CD1c-positive myeloid dendritic cell (primary cell): ENCODE data around the gene SDHC.
"Not testable (repeated sequence)": the region's sequence is repeated elsewhere in the genome, so short reads cannot be mapped to it uniquely, and the experiment has no call there.

Experiments
- DNase-seq: peaks from one replicate; pipeline ENCODE4 v3.0.0-alpha.2; 2016; ENCODE audit errors: extremely low spot score

The SDHC gene

GRCh38 chr1:161311595-161312181 is 2.5 kb upstream of the SDHC start:
- DNase-seq: no peak

DNA sequence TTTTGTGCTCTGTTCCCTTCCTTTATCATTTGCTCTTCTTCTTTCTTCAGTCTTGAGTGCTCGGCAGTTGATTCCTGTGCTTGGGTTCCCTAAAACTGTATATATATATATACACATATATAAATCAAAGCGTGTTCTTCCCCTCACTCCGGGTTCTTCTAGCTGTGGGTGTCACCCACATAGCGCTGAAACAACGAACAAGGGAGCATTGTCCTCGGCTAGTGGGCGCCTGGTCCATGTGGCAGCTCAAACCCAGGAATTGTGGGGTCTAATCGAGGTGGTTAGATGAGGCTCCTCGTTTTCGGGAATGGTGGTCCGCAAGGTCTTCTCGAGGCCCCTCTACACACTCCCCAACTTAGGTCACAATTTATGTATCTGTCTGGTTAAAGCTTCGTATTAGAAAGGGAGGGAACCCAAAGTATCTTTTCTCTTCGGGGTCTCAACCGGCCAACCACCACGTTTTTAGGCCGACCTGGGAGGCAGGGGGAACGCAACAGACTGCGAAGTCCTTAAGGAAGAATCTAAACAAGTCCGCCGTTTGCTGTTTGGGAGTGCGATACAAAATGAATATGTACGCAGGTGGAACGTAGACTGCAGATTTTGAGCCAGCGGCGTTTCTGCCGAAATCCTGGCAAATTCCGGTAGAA is 504 bp upstream of the SDHC start:
- DNase-seq: peak; percentile 40

DNA sequence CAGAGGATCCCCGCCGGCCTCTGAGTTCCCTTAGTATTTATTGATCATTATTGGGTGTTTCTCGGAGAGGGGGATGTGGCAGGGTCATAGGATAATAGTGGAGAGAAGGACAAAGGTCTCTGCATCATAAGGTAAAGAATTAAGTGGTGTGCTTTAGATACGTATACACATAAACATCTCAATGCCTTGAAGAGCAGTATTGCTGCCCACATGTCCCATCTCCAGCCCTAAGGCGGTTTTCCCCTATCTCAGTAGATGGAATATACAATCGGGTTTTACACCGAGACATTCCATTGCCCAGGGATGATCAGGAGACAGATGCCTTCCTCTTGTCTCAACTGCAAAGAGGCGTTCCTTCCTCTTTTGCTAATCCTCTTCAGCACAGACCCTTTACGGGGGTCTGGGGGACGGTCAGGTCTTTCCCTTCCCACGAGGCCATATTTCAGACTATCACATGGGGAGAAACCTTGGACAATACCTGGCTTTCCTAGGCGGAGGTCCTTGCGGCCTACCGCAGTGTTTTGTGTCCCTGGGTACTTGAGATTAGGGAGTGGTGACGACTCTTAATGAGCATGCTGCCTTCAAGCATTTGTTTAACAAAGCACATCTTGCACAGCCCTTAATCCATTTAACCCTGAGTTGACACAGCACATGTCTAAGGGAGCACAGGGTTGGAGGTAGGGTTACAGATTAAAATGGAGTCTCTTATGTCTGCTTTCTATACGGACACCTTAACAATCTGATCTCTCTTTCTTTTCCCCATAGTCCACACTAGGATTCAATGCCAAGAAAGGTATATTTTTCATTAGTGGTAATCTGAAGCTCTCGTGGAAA is 1.9 kb downstream of the SDHC start:
- DNase-seq: not testable (repeated sequence)

- DNase-seq: no peak
Measured at GRCh38 chr1:161324020-161324419, 9.8 kb downstream of the SDHC start.

- no peak for DNase-seq
Measured at GRCh38 chr1:161330346-161330745, 16.2 kb downstream of the SDHC start.

DNA sequence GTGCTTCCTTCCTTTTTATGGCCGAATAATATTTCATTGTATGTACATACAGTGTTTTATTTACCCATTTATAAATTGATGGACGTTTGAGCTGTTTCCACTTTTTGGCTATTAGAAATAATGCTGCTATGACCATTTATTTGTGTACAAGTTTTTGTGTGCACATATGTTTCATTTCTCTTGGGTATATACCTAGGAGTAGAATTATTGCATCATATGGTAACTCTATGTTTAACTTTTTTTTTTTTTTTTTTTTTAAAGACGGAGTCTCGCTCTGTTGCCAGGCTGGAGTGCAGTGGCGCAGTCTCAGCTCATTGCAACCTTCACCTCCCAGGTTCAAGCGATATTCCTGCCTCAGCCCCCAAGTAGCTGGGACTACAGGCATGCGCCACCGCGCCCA is 19.0 kb downstream of the SDHC start:
- no peak for DNase-seq

- no peak for DNase-seq
Measured at GRCh38 chr1:161335796-161336195, 21.6 kb downstream of the SDHC start.

GRCh38 chr1:161342177-161342576 is 28.0 kb downstream of the SDHC start:
- DNase-seq: no peak

- DNase-seq: no peak
Measured at GRCh38 chr1:161342821-161343220, 28.6 kb downstream of the SDHC start.

DNA sequence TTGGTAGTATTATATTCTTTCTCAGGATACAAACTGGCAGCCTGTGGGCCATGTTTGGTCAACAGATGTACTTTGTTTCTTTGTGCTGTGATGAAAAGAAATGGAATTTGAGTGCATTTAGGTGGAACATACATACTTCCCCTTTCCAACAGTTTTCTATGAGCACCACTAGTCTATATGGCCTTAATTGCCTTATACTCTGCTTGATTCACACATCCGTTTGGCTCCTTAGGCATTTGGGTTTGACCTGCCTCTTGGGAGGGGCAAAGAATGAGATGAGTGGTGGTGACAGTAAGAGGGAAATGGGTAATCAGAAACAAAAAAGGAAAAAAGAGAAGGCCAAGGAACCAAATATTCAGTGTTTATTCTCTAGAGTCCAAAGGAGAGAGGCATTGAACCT is 36.5 kb downstream of the SDHC start:
- peak; percentile 3 for DNase-seq

- peak; percentile 3 for DNase-seq
Measured at GRCh38 chr1:161351482-161351881, 37.3 kb downstream of the SDHC start.

GRCh38 chr1:161357073-161357472 is 42.9 kb downstream of the SDHC start:
- no peak for DNase-seq

DNA sequence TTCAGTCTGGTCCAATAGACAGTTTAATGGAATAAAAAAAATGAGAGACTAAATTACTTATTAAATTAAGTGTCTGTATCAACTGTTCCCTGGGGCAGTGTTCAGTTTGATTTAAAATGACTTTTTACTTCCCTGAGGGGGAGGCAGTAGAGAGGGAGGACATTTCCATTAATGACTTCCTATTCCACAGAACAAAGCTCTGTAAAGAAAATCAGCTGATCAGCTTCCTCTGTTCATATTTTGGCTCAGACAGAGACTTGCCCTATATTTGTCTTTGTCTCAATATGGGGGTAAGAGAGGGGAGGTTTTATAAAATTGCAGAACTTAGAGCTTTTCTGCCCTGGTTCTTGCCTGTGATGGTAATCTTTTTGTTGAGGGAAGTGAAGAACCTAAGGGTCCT is 45.1 kb downstream of the SDHC start:
- DNase-seq: peak; percentile 84

GRCh38 chr1:161364332-161364731 is 50.2 kb downstream of the SDHC start:
- DNase-seq: no peak

DNA sequence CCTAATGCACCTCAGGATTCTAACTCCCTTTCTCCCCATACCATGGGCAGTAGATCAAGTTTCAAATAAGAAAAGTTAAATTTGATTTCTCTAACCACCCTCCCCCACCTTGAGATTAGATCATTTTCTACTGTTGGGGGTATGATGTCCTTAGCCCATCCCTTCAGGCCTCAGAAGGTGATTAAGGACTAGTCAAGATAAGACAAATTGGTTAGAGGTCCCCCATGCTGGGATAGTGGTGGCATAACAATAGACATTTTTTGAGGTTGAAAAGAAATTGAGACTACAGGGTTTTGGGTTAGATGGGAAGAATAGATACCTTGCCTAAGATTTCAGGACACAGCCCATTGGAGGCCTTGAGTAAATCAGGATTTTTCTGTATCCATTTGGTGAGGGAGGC is 51.0 kb downstream of the SDHC start:
- DNase-seq: no peak

- peak; percentile 66 for DNase-seq
Measured at GRCh38 chr1:161367684-161368400, 53.7 kb downstream of the SDHC start, which contains the start of gene CFAP126. Gene CFAP126, minus strand, starts transcription at chr1:161367876. Its CDS starts 8 bp downstream, at chr1:161367868.

GRCh38 chr1:161373442-161373841 is 59.3 kb downstream of the SDHC start:
- DNase-seq: no peak

- DNase-seq: peak; percentile 22
Measured at GRCh38 chr1:161374373-161374772, 60.2 kb downstream of the SDHC start.

DNA sequence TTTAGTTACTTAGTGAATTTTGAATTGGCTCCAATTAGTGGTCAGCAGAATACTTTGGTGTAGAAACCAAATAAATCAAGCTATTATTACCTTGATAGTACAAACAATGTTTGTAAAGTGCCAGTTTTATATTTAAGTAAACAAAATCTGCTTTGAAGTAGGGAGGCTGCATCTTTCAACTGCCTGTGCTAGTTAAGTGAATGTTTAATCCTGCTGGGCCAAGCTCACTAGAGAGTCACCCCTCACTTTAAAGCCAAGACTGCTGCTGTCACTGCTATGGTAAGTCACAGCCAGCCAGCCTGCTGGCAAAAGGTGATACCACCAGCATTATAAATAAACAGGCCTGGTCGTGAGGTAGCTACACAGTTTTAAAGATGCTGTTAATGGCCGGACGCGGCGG is 63.8 kb downstream of the SDHC start:
- DNase-seq: no peak

- no peak for DNase-seq
Measured at GRCh38 chr1:161379071-161379470, 64.9 kb downstream of the SDHC start.

DNA sequence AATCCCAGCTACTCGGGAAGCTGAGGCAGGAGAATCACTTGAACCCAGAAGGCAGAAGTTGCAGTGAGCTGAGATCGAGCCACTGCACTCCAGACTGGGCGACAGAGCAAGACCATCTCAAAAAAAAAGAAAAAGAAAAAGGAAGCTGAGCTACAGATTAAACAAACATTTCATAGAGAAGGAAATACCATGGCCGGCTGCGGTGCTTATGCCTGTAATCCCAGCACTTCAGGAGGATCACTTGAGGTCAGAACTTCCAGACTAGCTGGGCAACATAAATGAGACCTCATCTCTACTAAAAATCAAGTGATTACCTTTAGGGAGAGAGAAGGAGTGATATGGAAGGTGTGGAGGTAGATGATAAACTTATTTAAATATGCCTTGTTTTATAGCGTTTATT is 67.5 kb downstream of the SDHC start:
- no peak for DNase-seq
